Measurements from ENCODE around the gene PLAC8. TPM values are rescaled to one million over a fixed set of nuclear protein-coding genes. Genes with fewer than 3 reads are reported as not detected.
"Not testable (repeated sequence)": the region's sequence is repeated elsewhere in the genome, so short reads cannot be mapped to it uniquely, and the experiment has no call there.

Gene PLAC8
- total RNA-seq, 4 donors from 2014 or later = 17.6 to 130 (median 72.1) TPM

- Histone ChIP-seq H3K27ac (peak overlapping the region in 3 of 4 donors; percentile 28 to 72 (median 52)), H3K9me3 (no peaks in the 10 kb centered on the region), H3K36me3 (no peaks in the 10 kb centered on the region), H3K4me1 (peaks cover 0 to 43% (median 4%) of the 10 kb centered on the region in 3 donors), H3K4me3 (peak overlapping the region in 3 of 4 donors; percentile 23 to 38 (median 28)), H3K27me3 (no peaks in the 10 kb centered on the region)
- 69 to 81% methylated on average over 16 of the region's 16 CpGs for WGBS, 2 donors
- TF ChIP-seq, protein P1, sequence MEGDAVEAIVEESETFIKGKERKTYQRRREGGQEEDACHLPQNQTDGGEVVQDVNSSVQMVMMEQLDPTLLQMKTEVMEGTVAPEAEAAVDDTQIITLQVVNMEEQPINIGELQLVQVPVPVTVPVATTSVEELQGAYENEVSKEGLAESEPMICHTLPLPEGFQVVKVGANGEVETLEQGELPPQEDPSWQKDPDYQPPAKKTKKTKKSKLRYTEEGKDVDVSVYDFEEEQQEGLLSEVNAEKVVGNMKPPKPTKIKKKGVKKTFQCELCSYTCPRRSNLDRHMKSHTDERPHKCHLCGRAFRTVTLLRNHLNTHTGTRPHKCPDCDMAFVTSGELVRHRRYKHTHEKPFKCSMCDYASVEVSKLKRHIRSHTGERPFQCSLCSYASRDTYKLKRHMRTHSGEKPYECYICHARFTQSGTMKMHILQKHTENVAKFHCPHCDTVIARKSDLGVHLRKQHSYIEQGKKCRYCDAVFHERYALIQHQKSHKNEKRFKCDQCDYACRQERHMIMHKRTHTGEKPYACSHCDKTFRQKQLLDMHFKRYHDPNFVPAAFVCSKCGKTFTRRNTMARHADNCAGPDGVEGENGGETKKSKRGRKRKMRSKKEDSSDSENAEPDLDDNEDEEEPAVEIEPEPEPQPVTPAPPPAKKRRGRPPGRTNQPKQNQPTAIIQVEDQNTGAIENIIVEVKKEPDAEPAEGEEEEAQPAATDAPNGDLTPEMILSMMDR (IDR thresholded peaks at IDR 0.05) = no peak
- TF ChIP-seq POLR2A (IDR thresholded peaks at IDR 0.05) = no peak
- intact Hi-C loops (cut with DNase I) = no loop called here
- no peak for DNase-seq
Observed at GRCh38 chr4:83112678-83113428, 1.7 kb downstream of the PLAC8 start.

GRCh38 chr4:83112231-83112630 lies 2.3 kb downstream of the PLAC8 start:
- WGBS, 2 donors = 72 to 78% methylated on average over 2 of the region's 2 CpGs
- Histone ChIP-seq H3K27me3 (no peaks in the 10 kb centered on the region), H3K9me3 (no peaks in the 10 kb centered on the region), H3K4me1 (peaks cover 0 to 43% (median 4%) of the 10 kb centered on the region in 3 donors), H3K27ac (peak overlapping the region in 2 of 4 donors; percentile 16 to 72), H3K4me3 (peak overlapping the region in 3 of 4 donors; percentile 23 to 38 (median 28)), H3K36me3 (no peaks in the 10 kb centered on the region)
- intact Hi-C loops (cut with DNase I) = no loop called here
- no peak for TF ChIP-seq POLR2A (IDR thresholded peaks at IDR 0.05)
- TF ChIP-seq, protein P1 (IDR thresholded peaks at IDR 0.05) = no peak
- DNase-seq = no peak

GRCh38 chr4:83111751-83112141 lies 2.8 kb downstream of the PLAC8 start:
- intact Hi-C loops (cut with DNase I); H3K4me3 ChIP-seq; DNase-seq; H3K9me3 ChIP-seq; H3K36me3 ChIP-seq; H3K27me3 ChIP-seq: not testable (repeated sequence)
- H3K27ac ChIP-seq = peak overlapping the region in 1 of 4 donors; percentile 27
- peaks cover 0 to 43% (median 4%) of the 10 kb centered on the region in 3 donors for H3K4me1 ChIP-seq
- 68 to 88% methylated on average over 5 of the region's 7 CpGs for WGBS, 2 donors

DNA sequence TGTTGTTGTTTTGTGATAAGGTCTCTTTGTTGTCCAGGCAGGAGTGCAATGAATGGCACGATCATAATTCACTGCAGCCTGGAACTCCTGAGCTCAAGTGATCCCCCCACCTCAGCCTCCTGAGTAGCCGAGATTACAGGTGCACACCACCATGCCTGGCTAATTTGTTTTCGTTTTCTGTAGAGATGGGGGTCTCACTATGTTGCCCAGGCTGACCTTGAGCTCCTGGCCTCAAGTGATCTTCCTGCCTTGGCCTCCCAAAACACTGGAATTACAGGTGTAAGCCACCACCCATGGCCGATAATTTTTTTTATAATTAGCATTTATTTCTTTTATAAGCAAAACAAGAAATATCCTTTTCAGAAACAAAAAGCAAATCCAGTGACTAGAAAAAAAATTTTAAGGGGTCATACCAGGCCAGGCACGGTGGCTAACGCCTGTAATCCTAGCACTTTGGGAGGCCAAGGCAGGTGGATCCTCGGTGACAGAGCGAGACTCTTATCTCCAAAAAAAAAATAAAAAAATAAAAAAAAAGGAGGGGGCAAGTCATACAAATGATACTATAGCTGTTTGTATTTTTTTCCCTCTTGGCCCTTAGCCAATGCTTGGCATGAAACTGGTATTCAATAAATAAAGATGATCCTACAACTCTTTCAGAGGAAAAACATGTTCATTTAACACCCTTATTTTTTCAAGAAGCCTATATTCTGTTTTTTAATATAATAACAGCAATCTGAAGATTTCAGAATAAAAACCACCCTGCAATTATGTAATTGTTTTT lies 3.4 kb downstream of the PLAC8 start:
- WGBS, 2 donors = 76 to 81% methylated on average over 8 of the region's 8 CpGs
- peak overlapping the region; percentile 41 to 84 (median 76) for H3K27ac ChIP-seq
- DNase-seq = no peak

DNA sequence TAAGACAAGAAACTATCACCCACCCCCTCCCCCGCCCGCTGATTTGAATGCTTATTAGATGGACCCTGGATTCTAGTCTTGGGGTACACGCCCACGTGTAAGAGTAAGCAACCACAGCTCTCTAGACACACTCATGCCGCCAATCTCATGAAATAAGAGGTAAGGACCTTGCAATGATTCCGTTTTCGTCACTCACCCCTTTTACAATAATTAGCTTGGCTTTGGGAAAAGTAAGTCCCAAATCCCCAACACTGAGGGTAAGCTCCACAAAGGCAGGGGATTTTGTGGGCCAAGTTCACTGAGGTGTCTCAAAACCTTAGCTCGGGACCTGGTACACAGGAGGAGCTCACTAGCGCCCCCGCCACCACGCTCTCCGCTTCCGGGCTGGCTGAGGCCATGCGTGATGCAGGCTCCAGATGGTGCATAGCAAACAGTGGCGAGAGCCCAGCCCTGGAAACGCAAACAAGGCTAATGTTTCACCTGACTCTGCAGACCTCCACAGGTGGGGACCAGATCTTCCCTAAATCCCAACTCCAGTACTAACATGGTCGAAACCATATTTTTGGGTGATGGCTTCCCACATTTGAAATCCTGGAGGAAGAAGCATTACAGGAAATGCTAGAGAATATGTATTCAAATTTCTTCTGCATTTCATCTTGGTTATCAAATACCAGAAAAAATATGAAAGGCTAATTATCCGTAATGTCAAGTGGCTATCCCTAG lies 4.1 kb downstream of the PLAC8 start:
- Histone ChIP-seq H3K27me3 (no peaks in the 10 kb centered on the region), H3K36me3 (no peaks in the 10 kb centered on the region), H3K4me3 (peak overlapping the region; percentile 56 to 81 (median 61)), H3K9me3 (no peaks in the 10 kb centered on the region), H3K27ac (peak overlapping the region; percentile 72 to 84 (median 81)), H3K4me1 (peaks cover 0 to 42% (median 4%) of the 10 kb centered on the region in 3 donors)
- 5% methylated on average over 8 to 10 of the region's 18 CpGs for WGBS, 2 donors
- DNase-seq = peak; percentile 48
- TF ChIP-seq, protein P1 (IDR thresholded peaks at IDR 0.05) = peak in 5 of 6 experiments; percentile 48 to 75 (median 63)
- no peak for TF ChIP-seq POLR2A (IDR thresholded peaks at IDR 0.05)
- intact Hi-C loops (cut with DNase I) = no loop called here

More for the DNA sequence above, 3.4 kb downstream of the PLAC8 start:
- TF ChIP-seq POLR2A (IDR thresholded peaks at IDR 0.05) = no peak
- TF ChIP-seq, protein P1 (IDR thresholded peaks at IDR 0.05) = no peak
- H3K4me1 ChIP-seq = peaks cover 0 to 43% (median 4%) of the 10 kb centered on the region in 3 donors
- H3K9me3 ChIP-seq = no peaks in the 10 kb centered on the region
- peak overlapping the region in 1 of 4 donors; percentile 64 for H3K4me3 ChIP-seq
- intact Hi-C loops (cut with DNase I) = no loop called here
- H3K27me3 ChIP-seq = no peaks in the 10 kb centered on the region
- no peaks in the 10 kb centered on the region for H3K36me3 ChIP-seq

Measured in esophagus squamous epithelium (tissue), 5 donors.